ENCODE measurements around the gene MPRIP.
"Not testable (repeated sequence)": the region's sequence is repeated elsewhere in the genome, so short reads cannot be mapped to it uniquely, and the experiment has no call there.

MPRIP gene

DNA sequence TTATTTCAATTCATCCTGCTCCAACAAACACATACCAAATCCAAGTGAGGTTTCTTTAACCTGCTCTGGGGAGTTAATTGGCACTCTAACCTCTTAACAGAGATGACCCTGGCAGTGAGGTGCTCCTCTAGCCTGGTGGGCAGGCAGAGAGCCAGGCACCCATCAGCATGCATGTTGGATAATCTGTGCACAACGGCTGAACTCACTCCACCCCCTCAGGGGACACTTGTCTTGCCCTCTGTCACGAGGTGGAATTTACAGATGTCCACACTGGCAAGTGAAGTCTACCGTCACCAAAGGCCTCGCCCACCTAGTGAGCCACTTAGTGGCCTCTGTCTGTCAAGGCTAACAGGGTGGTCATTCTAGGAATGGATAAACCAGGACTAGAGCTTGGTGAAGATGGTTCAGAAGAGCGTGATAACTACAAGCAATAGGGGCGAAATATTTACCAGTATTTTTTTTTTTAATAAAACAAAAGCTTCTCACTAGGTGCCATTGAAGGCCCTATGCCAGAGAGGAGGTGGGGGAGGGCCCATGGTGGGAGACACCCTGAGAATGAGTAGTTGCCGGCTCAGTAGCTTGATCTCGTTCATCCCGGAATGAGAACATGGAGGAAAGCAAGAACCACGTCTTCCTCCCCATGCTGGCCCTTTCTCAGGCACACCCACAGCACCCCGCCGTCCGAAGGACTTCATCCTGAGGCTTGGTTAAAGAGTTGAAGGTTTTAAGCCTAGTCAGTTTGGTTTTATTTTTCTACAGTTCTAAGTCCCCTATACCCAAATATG lies 138.7 kb downstream of the MPRIP start:
- no peak overlapping the region for H3K23ac ChIP-seq (ENCODE audit: low read length)

DNA sequence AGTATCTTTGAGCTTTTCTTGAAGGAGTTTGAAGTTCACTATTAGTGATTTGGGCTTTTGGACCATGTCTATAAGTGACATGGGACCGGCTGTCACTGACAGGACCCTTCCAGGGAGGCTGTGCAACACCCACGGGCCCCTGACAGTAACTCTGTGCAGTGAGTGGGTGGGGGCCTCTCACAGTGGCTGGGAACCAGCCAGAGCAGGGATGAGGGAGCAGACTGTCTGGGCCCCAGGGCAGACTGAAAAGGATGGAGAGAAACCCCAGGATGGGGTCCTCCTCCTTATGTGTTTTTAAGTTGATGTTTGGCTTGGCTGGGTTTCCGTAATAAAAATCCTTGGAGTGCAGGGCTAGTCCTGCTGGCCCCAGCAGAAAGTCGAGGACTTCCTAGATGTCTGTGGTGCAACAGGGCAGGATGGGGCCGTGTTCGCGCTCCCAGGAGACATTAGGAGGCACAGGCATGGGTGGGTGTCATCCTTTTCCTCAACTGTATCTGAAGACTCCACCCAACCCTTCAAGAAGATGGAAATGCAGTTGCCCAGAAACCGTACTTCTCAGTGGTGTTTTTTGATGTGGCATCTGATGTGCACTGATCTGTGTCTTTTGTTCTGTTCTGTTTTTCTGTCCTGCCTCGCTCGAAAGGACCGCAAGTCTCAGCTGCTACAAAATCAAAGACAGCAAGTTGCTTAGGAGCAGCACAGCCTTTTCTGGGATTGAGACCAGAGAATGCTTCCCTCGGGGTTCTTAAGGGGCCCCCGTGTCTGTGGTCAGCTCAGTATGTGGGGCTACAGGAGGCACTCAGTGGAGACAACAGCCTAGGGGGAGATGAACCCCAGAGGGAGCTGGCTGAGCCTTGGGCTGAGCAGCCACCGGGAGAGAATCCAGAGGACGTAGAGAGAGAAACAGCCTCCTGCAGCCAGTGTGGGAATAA lies 139.7 kb downstream of the MPRIP start:
- no peak for DNase-seq
- no CpG with 5 or more reads among the region's 15 CpGs for WGBS (ENCODE audit: extremely low coverage, insufficient coverage, low lambda C conversion rate)
- H3K36me3 ChIP-seq (ENCODE audit: control insufficient read depth, insufficient read depth, low read length) = peaks cover 10% of the 10 kb centered on the region

More for the DNA sequence above, 138.7 kb downstream of the MPRIP start:
- Histone ChIP-seq H3K4me3 (ENCODE audit: low read length) (no peak overlapping the region), H2BK5ac (ENCODE audit: low read length) (no peak overlapping the region), H2BK15ac (replicated peaks; ENCODE audit: low read depth) (no peak overlapping the region), H3K4me1 (ENCODE audit: control insufficient read depth, low read depth, low read length) (no peaks in the 10 kb centered on the region), H3K79me2 (ENCODE audit: control insufficient read depth, insufficient read depth, low read length) (no peaks in the 10 kb centered on the region), H4K5ac (ENCODE audit: low read length) (no peak overlapping the region), H2AK5ac (ENCODE audit: low read length) (no peak overlapping the region), H3K27me3 (ENCODE audit: insufficient read depth, low read length, poor library complexity) (no peaks in the 10 kb centered on the region), H3K18ac (ENCODE audit: low read length) (no peak overlapping the region), H4K8ac (ENCODE audit: low read depth, low read length) (no peak overlapping the region), H2BK120ac (ENCODE audit: low read depth, low read length) (no peak overlapping the region), H3K4me2 (ENCODE audit: low read length) (no peak overlapping the region), H3K36me3 (ENCODE audit: control insufficient read depth, insufficient read depth, low read length) (peaks cover 18% of the 10 kb centered on the region), H3K79me1 (ENCODE audit: low read length) (no peaks in the 10 kb centered on the region), H3K9ac (ENCODE audit: low read length) (no peak overlapping the region), H3K27ac (ENCODE audit: low read depth, low read length) (no peak overlapping the region), H3K4ac (ENCODE audit: low read depth, low read length) (no peak overlapping the region), H3K56ac (ENCODE audit: low read length) (no peak overlapping the region)
- DNase-seq = no peak
- WGBS (ENCODE audit: extremely low coverage, insufficient coverage, low lambda C conversion rate) = no CpG with 5 or more reads among the region's 13 CpGs

DNA sequence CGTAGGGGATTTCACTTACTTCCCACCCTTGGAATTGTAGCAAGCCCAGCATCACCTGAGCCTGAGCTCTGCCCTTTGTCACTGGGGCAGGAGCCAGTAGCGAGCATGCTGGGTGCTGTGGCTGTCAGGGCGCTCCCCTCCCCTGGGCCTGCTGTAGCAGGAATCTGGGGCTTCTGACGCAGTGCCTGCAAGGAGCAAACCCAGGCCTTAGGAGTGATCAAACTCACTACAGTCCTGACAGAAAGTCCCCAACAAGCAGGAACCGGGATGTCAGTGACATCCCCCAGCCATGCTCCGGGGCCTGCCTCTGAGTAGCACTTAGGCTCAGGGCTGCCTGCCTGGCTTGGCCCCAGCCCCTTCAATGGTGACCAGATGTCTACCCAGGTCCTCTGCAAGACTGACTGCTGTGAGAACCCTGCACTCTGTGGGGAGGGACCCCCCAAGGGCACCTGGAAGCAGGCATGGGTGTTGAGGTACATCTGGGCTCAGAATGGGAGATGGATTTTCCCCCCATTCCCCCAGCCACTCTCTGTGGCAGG lies 140.4 kb downstream of the MPRIP start:
- H3K27ac ChIP-seq (ENCODE audit: low read depth, low read length) = no peak overlapping the region
- H3K56ac ChIP-seq (ENCODE audit: low read length) = no peak overlapping the region
- no peak for DNase-seq
- H3K18ac ChIP-seq (ENCODE audit: low read length) = no peak overlapping the region
- H3K27me3 ChIP-seq (ENCODE audit: insufficient read depth, low read length, poor library complexity) = no peaks in the 10 kb centered on the region
- no peak overlapping the region for H3K9ac ChIP-seq (ENCODE audit: low read length)
- H4K5ac ChIP-seq (ENCODE audit: low read length) = no peak overlapping the region
- no peak overlapping the region for H3K4ac ChIP-seq (ENCODE audit: low read depth, low read length)
- peaks cover 7% of the 10 kb centered on the region for H3K36me3 ChIP-seq (ENCODE audit: control insufficient read depth, insufficient read depth, low read length)
- no peaks in the 10 kb centered on the region for H3K79me2 ChIP-seq (ENCODE audit: control insufficient read depth, insufficient read depth, low read length)
- H3K23ac ChIP-seq (ENCODE audit: low read length) = no peak overlapping the region
- H2BK120ac ChIP-seq (ENCODE audit: low read depth, low read length) = no peak overlapping the region
- H3K79me1 ChIP-seq (ENCODE audit: low read length) = no peaks in the 10 kb centered on the region
- H3K4me3 ChIP-seq (ENCODE audit: low read length) = no peak overlapping the region
- H4K8ac ChIP-seq (ENCODE audit: low read depth, low read length) = no peak overlapping the region
- H3K4me1 ChIP-seq (ENCODE audit: control insufficient read depth, low read depth, low read length) = no peaks in the 10 kb centered on the region
- H2BK5ac ChIP-seq (ENCODE audit: low read length) = no peak overlapping the region
- no peak overlapping the region for H2BK15ac ChIP-seq (replicated peaks; ENCODE audit: low read depth)
- no peak overlapping the region for H3K4me2 ChIP-seq (ENCODE audit: low read length)
- no CpG with 5 or more reads among the region's 6 CpGs for WGBS (ENCODE audit: extremely low coverage, insufficient coverage, low lambda C conversion rate)
- H2AK5ac ChIP-seq (ENCODE audit: low read length) = no peak overlapping the region

More for the DNA sequence above, 139.7 kb downstream of the MPRIP start:
- Histone ChIP-seq H3K23ac (ENCODE audit: low read length) (no peak overlapping the region), H3K56ac (ENCODE audit: low read length) (no peak overlapping the region), H3K9ac (ENCODE audit: low read length) (no peak overlapping the region), H4K5ac (ENCODE audit: low read length) (no peak overlapping the region), H3K79me2 (ENCODE audit: control insufficient read depth, insufficient read depth, low read length) (no peaks in the 10 kb centered on the region), H3K4ac (ENCODE audit: low read depth, low read length) (no peak overlapping the region), H3K4me2 (ENCODE audit: low read length) (no peak overlapping the region), H3K27me3 (ENCODE audit: insufficient read depth, low read length, poor library complexity) (no peaks in the 10 kb centered on the region), H2AK5ac (ENCODE audit: low read length) (no peak overlapping the region), H2BK120ac (ENCODE audit: low read depth, low read length) (no peak overlapping the region), H3K27ac (ENCODE audit: low read depth, low read length) (no peak overlapping the region), H2BK5ac (ENCODE audit: low read length) (no peak overlapping the region), H3K18ac (ENCODE audit: low read length) (no peak overlapping the region), H4K8ac (ENCODE audit: low read depth, low read length) (no peak overlapping the region), H3K4me3 (ENCODE audit: low read length) (no peak overlapping the region), H3K4me1 (ENCODE audit: control insufficient read depth, low read depth, low read length) (no peaks in the 10 kb centered on the region), H3K79me1 (ENCODE audit: low read length) (no peaks in the 10 kb centered on the region), H2BK15ac (replicated peaks; ENCODE audit: low read depth) (no peak overlapping the region)

DNA sequence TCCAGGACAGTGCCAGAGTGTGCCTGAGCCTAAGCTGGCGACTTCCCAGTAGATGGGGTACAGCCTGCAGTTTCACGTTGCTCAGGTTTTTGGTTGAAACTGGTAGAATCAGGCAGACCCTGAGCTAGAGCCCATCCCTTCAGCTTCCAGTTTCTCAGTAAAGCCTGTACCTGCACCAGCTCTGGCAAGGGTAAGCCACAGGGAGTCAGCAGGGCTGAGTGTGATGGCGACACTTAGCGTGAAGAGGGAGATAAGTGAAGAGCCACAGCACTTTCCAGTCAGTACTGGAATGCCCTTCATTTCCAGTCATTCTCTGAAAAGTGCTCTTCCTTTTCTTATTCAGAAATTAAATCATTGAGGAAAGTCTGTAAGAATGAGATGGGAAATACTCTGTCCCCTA lies 141.5 kb downstream of the MPRIP start:
- Histone ChIP-seq H2AK5ac (ENCODE audit: low read length) (no peak overlapping the region), H3K9ac (ENCODE audit: low read length) (no peak overlapping the region), H3K23ac (ENCODE audit: low read length) (no peak overlapping the region), H2BK15ac (replicated peaks; ENCODE audit: low read depth) (no peak overlapping the region), H2BK5ac (ENCODE audit: low read length) (no peak overlapping the region), H3K27me3 (ENCODE audit: insufficient read depth, low read length, poor library complexity) (no peaks in the 10 kb centered on the region), H3K27ac (ENCODE audit: low read depth, low read length) (no peak overlapping the region), H3K56ac (ENCODE audit: low read length) (no peak overlapping the region), H4K8ac (ENCODE audit: low read depth, low read length) (no peak overlapping the region), H3K4me3 (ENCODE audit: low read length) (no peak overlapping the region), H2BK120ac (ENCODE audit: low read depth, low read length) (no peak overlapping the region), H3K4ac (ENCODE audit: low read depth, low read length) (no peak overlapping the region), H3K4me2 (ENCODE audit: low read length) (no peak overlapping the region), H3K79me1 (ENCODE audit: low read length) (no peaks in the 10 kb centered on the region), H3K4me1 (ENCODE audit: control insufficient read depth, low read depth, low read length) (no peaks in the 10 kb centered on the region), H3K18ac (ENCODE audit: low read length) (no peak overlapping the region), H3K79me2 (ENCODE audit: control insufficient read depth, insufficient read depth, low read length) (no peaks in the 10 kb centered on the region), H4K5ac (ENCODE audit: low read length) (no peak overlapping the region), H3K36me3 (ENCODE audit: control insufficient read depth, insufficient read depth, low read length) (peaks cover 7% of the 10 kb centered on the region)
- no CpG with 5 or more reads among the region's 4 CpGs for WGBS (ENCODE audit: extremely low coverage, insufficient coverage, low lambda C conversion rate)
- DNase-seq = no peak

DNA sequence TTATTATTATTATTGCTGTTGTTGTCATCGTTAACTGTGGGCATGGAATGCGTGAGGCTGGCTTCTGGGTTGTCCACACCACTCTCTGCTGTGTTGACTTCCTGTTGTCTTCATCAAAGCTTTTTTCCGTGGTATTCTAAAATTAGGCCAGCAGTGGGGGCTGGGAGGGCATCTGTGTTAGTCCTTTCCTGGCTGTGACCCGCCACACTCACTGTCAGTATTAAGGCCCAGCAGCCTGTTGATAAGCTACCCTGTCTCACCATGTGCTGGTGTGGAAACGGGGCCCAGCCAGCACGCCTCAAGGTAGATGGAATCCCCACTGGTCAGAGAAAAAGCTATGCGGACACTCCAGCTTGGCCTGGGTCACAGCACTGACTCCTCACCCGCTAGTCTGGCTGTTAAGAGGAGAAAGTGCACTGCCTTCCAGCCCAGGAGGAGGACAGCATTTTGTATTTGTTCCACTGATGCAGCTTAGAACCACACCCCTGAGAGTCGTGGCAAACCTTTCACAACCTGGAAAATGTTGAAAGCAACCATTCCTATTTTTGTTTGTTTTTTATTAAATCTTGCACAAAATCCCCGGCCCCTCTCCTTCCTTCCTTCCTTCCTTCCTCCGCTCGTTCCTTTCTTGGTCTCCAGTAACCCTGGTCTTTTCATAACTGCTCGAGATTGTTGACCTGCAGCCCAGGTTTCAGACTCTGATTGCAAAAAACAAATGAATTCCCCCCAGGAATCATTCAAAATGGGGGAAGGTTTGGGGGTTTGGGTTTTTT lies 142.9 kb downstream of the MPRIP start:
- not testable (repeated sequence) for H3K27me3 ChIP-seq (ENCODE audit: insufficient read depth, low read length, poor library complexity); H3K27ac ChIP-seq (ENCODE audit: low read depth, low read length); H4K8ac ChIP-seq (ENCODE audit: low read depth, low read length); DNase-seq; H3K79me2 ChIP-seq (ENCODE audit: control insufficient read depth, insufficient read depth, low read length); H3K18ac ChIP-seq (ENCODE audit: low read length); H3K36me3 ChIP-seq (ENCODE audit: control insufficient read depth, insufficient read depth, low read length); H3K9ac ChIP-seq (ENCODE audit: low read length); H2BK15ac ChIP-seq (replicated peaks; ENCODE audit: low read depth); H3K79me1 ChIP-seq (ENCODE audit: low read length); H3K23ac ChIP-seq (ENCODE audit: low read length); H3K4me1 ChIP-seq (ENCODE audit: control insufficient read depth, low read depth, low read length); H2BK120ac ChIP-seq (ENCODE audit: low read depth, low read length); H4K5ac ChIP-seq (ENCODE audit: low read length); H3K4me2 ChIP-seq (ENCODE audit: low read length); H3K4ac ChIP-seq (ENCODE audit: low read depth, low read length); H3K56ac ChIP-seq (ENCODE audit: low read length); H2AK5ac ChIP-seq (ENCODE audit: low read length); H3K4me3 ChIP-seq (ENCODE audit: low read length); H2BK5ac ChIP-seq (ENCODE audit: low read length)
- no CpG with 5 or more reads among the region's 13 CpGs for WGBS (ENCODE audit: extremely low coverage, insufficient coverage, low lambda C conversion rate)
